SK-MEL-5 (cell line): ENCODE measurements around the gene TLE2. TPM values are rescaled to one million over a fixed set of nuclear protein-coding genes. Genes with fewer than 3 reads are reported as not detected.
"Not testable (repeated sequence)": the region's sequence is repeated elsewhere in the genome, so short reads cannot be mapped to it uniquely, and the experiment has no call there.

Experiments
- DNase-seq: peaks from one replicate; pipeline ENCODE4 v3.0.0-alpha.2; 2016; ENCODE audit warnings: low read depth, low spot score
- in situ Hi-C: cut with HindIII; loops from 2 replicates; pipeline ENCODE4 v1.10.0; 2016; ENCODE audit warnings: low sequenced_read_pairs, high pct_unique_total_duplicates, low pct_unique_long_range_greater_than_20kb
- total RNA-seq: library from RNA; depleted of rRNA; stranded (reverse); fragments of >200 nt; shearing (Covaris generic); gene quantifications from 2 replicates; pipeline ENCODE4 v1.2.3, GENCODE V29; 2014

TLE2 gene
- total RNA-seq, 1 experiment from 2014 or later = 2.2 TPM

GRCh38 chr19:3058009-3058820 lies 29.1 kb upstream of the TLE2 start:
- no peak for DNase-seq
- in situ Hi-C loops = no loop called here

DNA sequence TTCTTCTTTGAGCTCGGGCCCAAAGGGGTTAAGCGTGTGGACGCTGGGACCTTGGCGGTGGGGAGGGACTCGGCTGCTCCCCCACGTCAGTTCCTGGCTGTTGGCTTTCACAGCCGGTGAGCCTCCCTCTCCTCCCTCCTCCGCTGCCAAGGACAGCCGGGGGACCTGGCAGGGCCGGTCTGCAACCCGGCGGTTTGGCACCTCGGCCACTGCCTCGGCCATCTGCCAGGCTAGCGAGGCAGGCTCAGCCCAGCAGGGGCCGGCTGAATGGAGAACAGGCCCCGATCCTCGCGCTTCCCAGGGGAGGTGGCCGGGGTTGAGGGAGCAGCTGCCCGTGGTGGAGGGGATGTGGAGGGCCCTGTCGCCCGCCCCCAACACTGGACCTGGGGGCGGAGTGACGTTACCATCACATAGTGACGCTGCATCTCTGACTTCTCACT lies 28.2 kb upstream of the TLE2 start:
- DNase-seq = no peak
- in situ Hi-C loops = no loop called here

DNA sequence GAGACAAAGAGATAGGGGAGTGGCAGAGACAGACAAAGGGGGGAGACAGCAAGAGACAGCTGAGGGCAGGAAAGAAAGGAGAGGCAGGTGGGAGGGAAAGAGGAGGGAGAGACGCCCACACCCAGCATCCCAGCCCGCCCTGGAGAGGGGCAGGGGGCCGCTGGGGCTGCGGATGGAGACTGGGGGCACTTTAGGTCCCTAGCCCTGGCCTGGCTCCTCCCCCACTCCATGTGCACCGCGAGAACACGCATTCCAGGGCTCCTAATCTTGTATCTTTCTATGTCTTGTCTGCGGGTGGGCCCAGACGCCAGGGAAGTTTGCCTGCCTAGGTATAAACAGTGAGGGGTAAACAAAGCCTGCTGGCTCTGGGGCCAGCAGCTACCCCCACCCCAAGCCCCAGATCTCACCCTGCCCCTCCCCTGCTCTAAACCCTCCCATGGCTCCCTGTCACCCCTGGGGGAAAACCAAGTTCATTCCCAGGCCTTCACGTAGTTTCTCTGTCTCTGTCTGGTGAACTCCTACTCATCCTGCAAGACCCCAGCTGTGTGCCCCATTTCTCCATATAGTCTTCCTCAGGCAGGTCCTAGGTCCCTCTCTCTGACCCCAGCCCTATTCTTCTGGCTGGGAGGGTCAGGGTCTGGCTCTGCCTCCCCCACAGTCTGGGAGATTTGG lies 27.5 kb upstream of the TLE2 start:
- DNase-seq = no peak
- in situ Hi-C loops = no loop called here

GRCh38 chr19:3055741-3056416 lies 26.8 kb upstream of the TLE2 start:
- no peak for DNase-seq
- in situ Hi-C loops = no loop called here

DNA sequence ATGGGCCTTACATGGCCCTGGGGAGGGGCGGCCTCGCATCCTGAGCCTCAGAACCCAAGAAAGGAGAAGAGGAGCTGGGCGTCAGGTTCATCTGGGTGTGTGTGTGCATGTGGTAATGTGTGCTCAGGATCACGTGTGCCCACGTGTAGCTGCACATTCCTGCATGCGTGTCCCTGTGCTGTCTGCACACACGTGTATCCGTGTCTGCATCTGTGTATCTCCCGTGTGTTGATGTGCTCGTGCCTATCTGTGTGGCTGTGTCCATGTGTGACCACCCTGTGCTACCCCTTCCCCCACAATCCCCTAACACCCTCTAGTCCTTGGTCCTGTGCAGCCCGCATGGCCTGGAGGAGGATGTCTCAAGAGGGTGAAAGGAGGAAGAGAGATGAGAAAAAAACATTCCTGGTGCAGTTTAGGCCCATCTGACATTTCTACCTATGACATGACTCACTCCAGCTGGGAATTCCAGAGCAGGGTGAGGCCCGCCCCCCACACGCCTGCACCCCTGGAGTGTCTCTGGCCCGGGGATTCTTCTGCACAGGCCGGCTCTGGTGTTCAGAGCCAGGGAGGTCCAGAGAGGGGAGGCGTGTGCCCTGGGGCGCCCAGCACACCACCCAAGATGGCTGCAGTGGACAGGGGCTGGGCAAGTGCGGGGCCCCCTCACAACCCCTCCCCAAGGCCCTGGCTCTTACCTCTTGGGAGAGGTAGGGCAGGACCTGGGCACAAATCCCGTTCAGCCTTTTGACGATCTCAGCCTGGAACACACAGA lies 26.1 kb upstream of the TLE2 start:
- no peak for DNase-seq
- in situ Hi-C loops = no loop called here

- DNase-seq = no peak
- in situ Hi-C loops = no loop called here
Observed at GRCh38 chr19:3054265-3054971, 25.3 kb upstream of the TLE2 start.

DNA sequence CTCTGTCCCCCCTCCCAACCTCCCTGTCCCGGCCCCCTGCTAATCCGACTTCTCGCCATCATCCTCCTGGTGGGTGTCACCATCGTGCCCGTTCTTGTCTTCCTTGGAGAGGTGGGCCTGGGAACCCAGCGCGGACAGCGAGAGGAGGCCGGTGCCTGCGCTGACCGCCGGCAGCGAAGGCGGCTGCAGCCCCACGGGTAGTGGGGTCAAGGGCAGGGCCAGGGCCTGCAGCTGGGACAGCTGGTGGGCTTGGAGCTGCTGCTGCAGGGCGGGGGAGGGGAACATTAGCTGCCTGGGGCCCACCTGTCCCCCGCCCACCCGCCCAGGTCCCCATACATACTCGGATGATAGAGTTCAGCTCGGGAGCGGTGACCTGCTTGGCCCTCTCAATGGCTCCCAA lies 24.7 kb upstream of the TLE2 start:
- in situ Hi-C loops = no loop called here
- DNase-seq = no peak

- in situ Hi-C loops = no loop called here
- no peak for DNase-seq
Observed at GRCh38 chr19:3053218-3053621, 24.1 kb upstream of the TLE2 start.

- in situ Hi-C loops, DNase-seq: not testable (repeated sequence)
Observed at GRCh38 chr19:3050016-3050415, 20.9 kb upstream of the TLE2 start.

- in situ Hi-C loops = no loop called here
- no peak for DNase-seq
Observed at GRCh38 chr19:3049089-3049488, 20.0 kb upstream of the TLE2 start.

DNA sequence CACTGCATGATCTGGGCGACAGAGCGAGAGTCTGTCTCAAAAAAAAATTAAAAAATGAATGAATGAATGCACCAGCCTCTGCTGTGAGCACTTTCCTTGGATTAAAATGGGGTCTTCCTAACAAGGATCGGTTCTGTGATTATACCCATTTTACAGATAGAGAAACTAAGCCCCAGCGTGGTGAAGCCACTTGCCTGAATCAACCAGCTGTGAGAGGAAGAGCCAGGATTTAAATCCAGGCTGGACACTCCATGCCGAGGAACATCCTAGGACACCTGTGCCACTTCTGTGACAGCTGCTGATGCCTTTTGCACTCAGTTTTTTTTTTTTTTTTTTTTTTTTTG lies 19.1 kb upstream of the TLE2 start:
- in situ Hi-C loops = no loop called here

GRCh38 chr19:3047496-3048189 lies 18.6 kb upstream of the TLE2 start:
- in situ Hi-C loops = no loop called here
- DNase-seq = peak; percentile 54

More for the DNA sequence above, 19.1 kb upstream of the TLE2 start:
- DNase-seq = no peak

DNA sequence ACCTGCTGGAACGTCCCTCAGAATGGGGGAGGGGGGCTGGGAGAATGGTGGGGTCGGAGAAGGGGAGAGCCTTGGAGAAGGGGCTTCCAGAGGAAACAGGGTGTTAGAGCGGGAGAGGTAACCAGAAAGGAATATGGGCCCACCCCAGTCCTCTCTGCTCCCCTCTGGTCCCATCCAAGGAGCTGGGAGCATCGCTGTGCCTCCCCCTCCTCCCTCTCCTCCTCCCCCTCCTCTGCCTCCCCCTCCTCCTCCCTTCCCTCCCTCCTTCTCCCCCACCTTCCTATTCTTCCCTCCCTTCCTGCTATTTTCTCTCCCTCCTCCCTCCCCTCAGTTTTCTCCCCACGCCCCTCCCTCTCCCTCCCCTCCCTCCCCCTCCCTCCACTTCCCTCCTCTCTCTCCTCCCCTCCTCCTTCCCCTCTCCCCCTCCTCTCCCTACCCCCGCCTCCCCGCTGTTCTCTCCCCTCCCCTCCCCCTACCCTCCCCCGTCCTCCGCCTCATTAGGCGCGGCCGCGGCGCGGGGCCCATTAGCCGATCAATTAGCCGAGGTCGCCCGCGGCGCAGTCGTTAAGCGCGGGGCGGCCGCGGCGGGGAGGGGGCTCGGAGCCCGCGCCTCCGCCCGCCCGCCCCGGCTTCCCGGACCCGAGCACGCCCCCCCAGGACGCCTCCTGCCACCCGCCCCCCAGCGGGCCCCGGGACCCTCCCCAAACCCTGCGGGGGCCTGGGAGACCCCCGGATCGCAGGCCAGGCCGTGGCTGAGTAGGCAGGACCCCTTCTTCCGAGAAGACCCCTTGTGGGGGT lies 17.8 kb upstream of the TLE2 start:
- DNase-seq = no peak
- in situ Hi-C loops = no loop called here

DNA sequence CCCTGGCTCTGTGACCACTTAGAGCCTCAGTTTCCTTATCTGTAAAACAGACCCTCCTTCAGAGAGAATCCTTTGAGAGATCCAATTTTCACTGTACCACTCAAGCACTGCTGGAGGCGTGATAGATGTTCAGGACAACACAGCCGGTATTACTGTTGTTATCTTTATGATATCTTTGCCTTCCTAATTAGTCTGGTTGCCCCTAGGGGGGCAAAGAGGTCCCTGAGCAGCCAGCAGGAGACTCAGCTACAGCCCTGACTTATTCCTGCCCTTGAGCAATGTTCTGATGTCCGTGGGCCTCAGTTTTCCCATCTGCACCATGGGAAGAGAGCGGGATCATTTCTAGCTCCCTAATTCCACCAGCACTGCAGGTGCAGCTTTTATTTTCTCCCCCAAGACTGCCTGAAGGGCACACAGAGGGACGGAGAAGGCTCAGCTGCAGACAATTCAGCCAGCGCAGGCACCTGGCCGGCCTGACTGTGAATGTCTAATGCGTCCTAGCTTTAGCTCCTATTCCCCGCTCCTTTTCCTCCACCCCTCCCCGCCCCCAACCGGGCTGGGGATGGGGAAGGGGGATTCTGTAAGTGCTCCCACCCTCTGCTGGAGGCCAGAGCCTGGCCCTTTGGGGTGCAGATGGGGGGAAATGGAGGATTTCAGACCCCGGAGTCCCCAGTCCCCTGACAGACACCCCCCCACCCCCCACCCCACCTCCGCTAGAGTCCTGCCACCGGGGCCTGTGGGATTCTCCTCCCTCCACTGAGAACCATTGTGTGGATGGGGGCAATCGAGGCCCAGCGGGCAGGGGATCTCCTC lies 17.0 kb upstream of the TLE2 start:
- in situ Hi-C loops = no loop called here

DNA sequence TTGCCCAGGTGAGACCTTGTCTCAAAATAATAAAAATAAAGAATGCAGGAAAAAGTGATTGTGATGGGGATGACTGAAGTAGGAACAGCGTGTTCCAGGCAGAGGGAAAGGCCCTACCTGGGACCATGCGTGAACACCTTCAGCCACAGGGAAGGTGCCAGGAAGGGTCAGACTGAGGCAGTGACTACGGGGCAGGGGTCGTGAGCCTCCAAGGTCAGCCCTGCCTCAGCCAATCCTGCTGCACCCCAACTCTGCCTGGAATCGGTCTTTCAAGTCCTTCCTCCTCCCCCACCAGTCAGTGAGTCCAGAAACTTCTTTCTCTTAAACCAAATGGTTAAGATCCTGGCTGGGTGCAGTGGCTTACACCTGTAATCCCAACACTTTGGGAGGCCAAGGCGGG lies 16.1 kb upstream of the TLE2 start:
- no peak for DNase-seq
- in situ Hi-C loops = no loop called here

More for the DNA sequence above, 17.0 kb upstream of the TLE2 start:
- no peak for DNase-seq
